H1 (cell line): Measurements from ENCODE around the gene ZBTB40. TPM values are rescaled to one million over a fixed set of nuclear protein-coding genes. Genes with fewer than 3 reads are reported as not detected.

Experiments
- CTCF ChIA-PET: fragments of 300-600 bp; sonication (Branson Sonifier 250); formaldehyde crosslinking; loops from one replicate; lab custom pipeline; 2021; ENCODE audit not compliant: partially characterized antibody; lab: Charles Lee
- POLR2A ChIA-PET: fragments of 300-600 bp; sonication (Branson Sonifier 250); formaldehyde crosslinking; loops from one replicate; lab custom pipeline; 2021; ENCODE audit warnings: inconsistent platforms; ENCODE audit not compliant: partially characterized antibody; lab: Charles Lee
- DNase-seq, 2 experiments: peaks; one replicate each; pipeline versions ENCODE4 v3.0.0 to v3.0.0-alpha.2; 2010 to 2022; ENCODE audit warnings: low spot score in 2 of 2, low read depth in 1 of 2, mixed read lengths in 1 of 2
- FAIRE-seq: peaks from 2 replicates; lab custom pipeline; 2011; peaks lifted over from hg19 to GRCh38; lab: Jason Lieb, UNC
- H2AFZ ChIP-seq: 2 replicates; pipeline ENCODE4 v1.8.1; 2012; ENCODE audit warnings: low read length, inconsistent platforms
- H2AK5ac ChIP-seq: 2 replicates; pipeline ENCODE4 v1.6.1; 2013; ENCODE audit warnings: low read depth, low read length
- H2BK120ac ChIP-seq: replicated peaks from 2 replicates; pipeline ENCODE3; 2013; ENCODE audit warnings: low read depth, low read length, inconsistent platforms
- H2BK12ac ChIP-seq: 2 replicates; pipeline ENCODE4 v1.6.1; 2013; ENCODE audit warnings: low read depth, low read length
- H2BK15ac ChIP-seq: 2 replicates; pipeline ENCODE4 v1.6.1; 2013; ENCODE audit warnings: low read length
- H2BK20ac ChIP-seq: 2 replicates; pipeline ENCODE4 v1.6.1; 2013; ENCODE audit warnings: low read length
- H2BK5ac ChIP-seq: 2 replicates; pipeline ENCODE4 v1.6.1; 2013; ENCODE audit warnings: low read depth, low read length
- H3K14ac ChIP-seq: 2 replicates; pipeline ENCODE4 v1.6.1; 2013; ENCODE audit warnings: inconsistent platforms; ENCODE audit not compliant: insufficient read length
- H3K18ac ChIP-seq: 2 replicates; pipeline ENCODE4 v1.6.1; 2013; ENCODE audit warnings: low read length; ENCODE audit errors: extremely low read depth
- H3K23ac ChIP-seq: 2 replicates; pipeline ENCODE4 v1.6.1; 2013; ENCODE audit warnings: inconsistent platforms; ENCODE audit not compliant: insufficient read length
- H3K23me2 ChIP-seq: 2 replicates; pipeline ENCODE4 v1.6.1; 2013; ENCODE audit warnings: low read depth, low read length
- H3K27ac ChIP-seq: 2 replicates; pipeline ENCODE4 v1.6.1; 2011; ENCODE audit warnings: low read depth, low read length, inconsistent platforms
- H3K27me3 ChIP-seq, 4 experiments: replicated peaks in 1 of 4; 1 replicate in 1 of 4; 2 replicates in 3 of 4; pipeline versions ENCODE4 v1.6.1 to v1.8.1; 2011 to 2013; ENCODE audit warnings: low read length in 3 of 4, mild to moderate bottlenecking in 3 of 4, inconsistent platforms in 2 of 4, mixed read lengths in 2 of 4, moderate library complexity in 1 of 4; ENCODE audit not compliant: control insufficient read depth in 3 of 4, insufficient read depth in 3 of 4; ENCODE audit errors: extremely low read depth in 1 of 4
- H3K36me3 ChIP-seq, 4 experiments: 2 replicates each; pipeline versions ENCODE4 v1.6.1 to v1.8.1; 2011 to 2013; ENCODE audit warnings: mild to moderate bottlenecking in 4 of 4, low read length in 3 of 4, moderate library complexity in 2 of 4, control low read depth in 1 of 4, inconsistent platforms in 1 of 4; ENCODE audit not compliant: insufficient read depth in 4 of 4, control insufficient read depth in 2 of 4
- H3K4ac ChIP-seq: replicated peaks from 2 replicates; pipeline ENCODE3; 2013; ENCODE audit warnings: low read length, low read depth, mixed read lengths, inconsistent platforms; ENCODE audit not compliant: insufficient read length
- H3K4me1 ChIP-seq, 4 experiments: replicated peaks in 1 of 4; 1 replicate in 1 of 4; 2 replicates in 3 of 4; pipeline versions ENCODE4 v1.6.1 to v1.8.1; 2011 to 2013; ENCODE audit warnings: low read length in 3 of 4, inconsistent platforms in 2 of 4, mixed read lengths in 1 of 4; ENCODE audit not compliant: insufficient read depth in 4 of 4, control insufficient read depth in 3 of 4
- H3K4me2 ChIP-seq, 2 experiments: 2 replicates each; pipeline versions ENCODE4 v1.6.1 to v1.8.1; 2011 to 2013; ENCODE audit warnings: low read depth in 2 of 2, low read length in 2 of 2, control low read depth in 1 of 2, inconsistent platforms in 1 of 2, mild to moderate bottlenecking in 1 of 2; ENCODE audit not compliant: insufficient read depth in 1 of 2
- H3K4me3 ChIP-seq, 4 experiments: fragments of 200-600, 300-600 bp in 1 of 4; sonication (generic), shearing (Covaris generic), sonication (Bioruptor Twin) in 1 of 4; 2 replicates each; pipeline versions ENCODE4 v1.5.1 to v1.8.1; 2011 to 2016; ENCODE audit warnings: low read length in 4 of 4, low read depth in 3 of 4, control low read depth in 2 of 4, inconsistent platforms in 2 of 4, mild to moderate bottlenecking in 2 of 4, mixed read lengths in 1 of 4, moderate library complexity in 1 of 4; ENCODE audit not compliant: insufficient read depth in 2 of 4; ENCODE audit errors: extremely low read depth in 1 of 4
- H3K56ac ChIP-seq: replicated peaks from 2 replicates; pipeline ENCODE3; 2013; ENCODE audit warnings: low read depth, mild to moderate bottlenecking, mixed read lengths, low read length, inconsistent platforms; ENCODE audit not compliant: insufficient read length
- H3K79me1 ChIP-seq: 2 replicates; pipeline ENCODE4 v1.6.1; 2013; ENCODE audit warnings: low read depth, low read length, control low read depth
- H3K79me2 ChIP-seq, 2 experiments: 2 replicates each; pipeline versions ENCODE4 v1.6.1 to v1.8.1; 2012 to 2013; ENCODE audit warnings: low read length in 2 of 2, mild to moderate bottlenecking in 2 of 2, inconsistent platforms in 1 of 2; ENCODE audit not compliant: insufficient read depth in 2 of 2, control insufficient read depth in 1 of 2
- H3K9ac ChIP-seq, 4 experiments: replicated peaks in 1 of 4; 1 replicate in 1 of 4; 2 replicates in 3 of 4; pipeline versions ENCODE4 v1.6.1 to v1.8.1; 2011 to 2013; ENCODE audit warnings: low read depth in 3 of 4, low read length in 3 of 4, control low read depth in 2 of 4, mild to moderate bottlenecking in 2 of 4, moderate library complexity in 2 of 4, inconsistent platforms in 1 of 4; ENCODE audit errors: extremely low read depth in 1 of 4
- H3K9me3 ChIP-seq, 2 experiments: 2 replicates each; pipeline versions ENCODE4 v1.6.1 to v1.8.1; 2012 to 2013; ENCODE audit warnings: mild to moderate bottlenecking in 2 of 2, moderate library complexity in 2 of 2, control low read depth in 1 of 2, inconsistent platforms in 1 of 2, low read depth in 1 of 2, low read length in 1 of 2, mixed read lengths in 1 of 2; ENCODE audit not compliant: insufficient read depth in 2 of 2
- H4K20me1 ChIP-seq, 2 experiments: replicated peaks in 1 of 2; 2 replicates each; pipeline versions ENCODE3 to v1.8.1; 2011 to 2013; ENCODE audit warnings: inconsistent platforms in 2 of 2, low read length in 2 of 2, mild to moderate bottlenecking in 1 of 2; ENCODE audit not compliant: insufficient read depth in 2 of 2, control insufficient read depth in 1 of 2
- H4K5ac ChIP-seq: 2 replicates; pipeline ENCODE4 v1.6.1; 2013; ENCODE audit warnings: low read length, low read depth, mixed read lengths, inconsistent platforms; ENCODE audit not compliant: insufficient read length
- H4K8ac ChIP-seq: 2 replicates; pipeline ENCODE4 v1.8.0; 2013; ENCODE audit warnings: mild to moderate bottlenecking, moderate library complexity, low read length, inconsistent platforms; ENCODE audit not compliant: insufficient read depth; ENCODE audit errors: extremely low read depth
- H4K91ac ChIP-seq: replicated peaks from 2 replicates; pipeline ENCODE3; 2013; ENCODE audit warnings: low read length, mixed read lengths, inconsistent platforms; ENCODE audit not compliant: insufficient read length
- CHD2 ChIP-seq: IDR thresholded peaks from 2 replicates; pipeline ENCODE4 v1.6.1; 2012; ENCODE audit warnings: low read length, improper control_type of control experiment
- CTCF ChIP-seq, 3 experiments: IDR thresholded peaks; 1 replicate in 2 of 3; 2 replicates in 1 of 3; pipeline versions ENCODE4 v1.5.1 to v1.6.1; 2011; ENCODE audit warnings: low read length in 3 of 3, mild to moderate bottlenecking in 3 of 3, inconsistent platforms in 2 of 3, low read depth in 1 of 3, moderate library complexity in 1 of 3; ENCODE audit not compliant: insufficient read depth in 1 of 3; ENCODE audit errors: control extremely low read depth in 1 of 3
- RXRA ChIP-seq: IDR thresholded peaks from 2 replicates; pipeline ENCODE4 v1.6.1; 2011; ENCODE audit warnings: low read depth, mild to moderate bottlenecking, low read length, moderate library complexity; ENCODE audit not compliant: insufficient read depth
- SP4 ChIP-seq: IDR thresholded peaks from 2 replicates; pipeline ENCODE4 v1.6.1; 2012; ENCODE audit warnings: low read length, inconsistent platforms
- TEAD4 ChIP-seq: IDR thresholded peaks from 2 replicates; pipeline ENCODE4 v1.6.1; 2012; ENCODE audit warnings: low read depth, low read length, inconsistent platforms, mixed read lengths
- WGBS, 2 experiments: shearing (Covaris generic) in 1 of 2; methylation state at CpG; one replicate each; pipeline versions ENCODE4 v1.1.6 to v1.1.7; 2013 to 2015; ENCODE audit warnings: low lambda C conversion rate in 2 of 2, mixed read lengths in 2 of 2, inconsistent platforms in 1 of 2, low coverage in 1 of 2, missing lambda C conversion rate in 1 of 2; ENCODE audit not compliant: insufficient replicate concordance in 2 of 2, insufficient coverage in 1 of 2, insufficient read length in 1 of 2; ENCODE audit errors: extremely low coverage in 1 of 2, missing lambda C conversion rate in 1 of 2; 5-methylcytosine and 5-hydroxymethylcytosine counted together
- polyA plus RNA-seq, 7 experiments: library from polyadenylated mRNA; depleted of rRNA in 3 of 7; stranded (reverse) in 5 of 7; unstranded in 2 of 7; fragments of >200 nt in 5 of 7; fragments of 200-250 nt in 2 of 7; gene quantifications; 1 replicate in 5 of 7; 2 replicates in 1 of 7; 4 replicates in 1 of 7; pipeline versions ENCODE4 v1.2.1 to v1.2.3, GENCODE V29; 2011 to 2013; ENCODE audit warnings: missing spikeins in 2 of 7, mixed read lengths in 2 of 7
- total RNA-seq: library from RNA; stranded (reverse); fragmentation: NEBNext Ultra II Directional; extraction: Animal tissue kit (Norgen Biotek cat#: 25700); gene quantifications from 2 replicates; pipeline ENCODE4 v1.2.1, GENCODE V29; 2021

ZBTB40 gene
- total and polyA plus RNA-seq, 2 of the 8 experiments (the other 6 are each of a cell fraction or from before 2014, with no cell fraction given): 3.1 to 19.3 TPM

GRCh38 chr1:22525211-22525610, 73.6 kb downstream of the ZBTB40 start:
- Histone ChIP-seq H4K8ac (no peak overlapping the region), H3K36me3 (peaks cover 3 to 25% (median 14%) of the 10 kb centered on the region in 4 experiments), H2AFZ (no peak overlapping the region), H3K23ac (no peak overlapping the region), H2AK5ac (no peak overlapping the region), H3K27me3 (no peaks in the 10 kb centered on the region), H3K9me3 (no peaks in the 10 kb centered on the region), H2BK20ac (no peak overlapping the region), H3K23me2 (0 out of 2 replicates have a peak, but pooled peaks cover 2% of the 10 kb centered on the region), H3K9ac (no peak overlapping the region), H3K79me1 (no peaks in the 10 kb centered on the region), H3K4me1 (no peaks in the 10 kb centered on the region), H2BK12ac (no peak overlapping the region), H4K5ac (no peak overlapping the region), H3K14ac (no peak overlapping the region), H2BK15ac (no peak overlapping the region), H3K56ac (no peak overlapping the region), H3K4me3 (no peak overlapping the region), H4K91ac (no peak overlapping the region), H2BK5ac (no peak overlapping the region), H3K4me2 (no peak overlapping the region), H3K4ac (no peak overlapping the region), H3K18ac (no peak overlapping the region), H3K27ac (no peak overlapping the region), H4K20me1 (peaks cover 0 to 2% of the 10 kb centered on the region in 2 experiments), H3K79me2 (no peaks in the 10 kb centered on the region), H2BK120ac (no peak overlapping the region)
- DNase-seq (no peak), FAIRE-seq (no peak)
- 87% methylated on average over 3 of the region's 3 CpGs; no CpG with 5 or more reads in 1 of the 2 experiments for WGBS, 2 experiments
- ChIA-PET CTCF (interaction anchor here (0.9 to 5.2 kb wide), 9 partner anchors 13 to 116 kb away, joined by 3 to 70 read pairs (median 3); partner anchors contain the start of gene C1QC), POLR2A (no interaction called here)
- TF ChIP-seq CTCF (IDR thresholded peaks at IDR 0.05; ENCODE audit: control extremely low read depth in 1 of 3, insufficient read depth in 1 of 3, low read depth in 1 of 3, low read length in 3 of 3) (no peak), SP4 (no peak), TEAD4 (no peak), CHD2 (no peak), RXRA (no peak)
